Measurements from ENCODE around the gene THUMPD2. TPM values are rescaled to one million over a fixed set of nuclear protein-coding genes. Genes with fewer than 3 reads are reported as not detected.

THUMPD2 gene
- total RNA-seq, 1 donor from 2014 or later, result 18.7 TPM

DNA sequence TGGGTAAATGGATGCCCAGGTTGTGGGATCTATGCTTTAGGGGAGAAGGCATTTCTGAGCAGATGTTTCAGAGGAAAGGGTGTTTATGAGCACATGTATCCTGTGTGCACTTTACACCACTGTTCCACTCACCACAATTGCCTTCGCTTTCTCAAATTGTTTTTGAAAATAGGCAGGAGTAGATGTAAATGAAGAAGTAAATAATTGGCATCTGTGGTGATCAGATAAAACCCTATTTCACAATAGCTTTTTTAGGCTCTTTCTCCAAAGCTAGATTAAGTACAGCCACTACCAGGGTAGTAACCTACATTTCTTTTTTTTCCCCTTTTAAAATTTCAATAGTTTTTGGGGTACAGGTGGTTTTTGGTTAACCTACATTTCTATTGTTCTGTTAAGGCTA, 72.7 kb downstream of the THUMPD2 start:
- DNase-seq (ENCODE audit: low spot score, unreplicated experiment), result no peak
- Mint-ChIP-seq H3K4me1 (ENCODE audit: low read depth) (peaks cover 2% of the 10 kb centered on the region), H3K27me3 (no peaks in the 10 kb centered on the region), H3K27ac (no peak overlapping the region), H3K4me3 (ENCODE audit: low read depth) (no peak overlapping the region), H3K36me3 (ENCODE audit: insufficient read depth) (peaks cover 31% of the 10 kb centered on the region), H3K9me3 (ENCODE audit: low read depth) (peaks cover 16% of the 10 kb centered on the region)
- TF ChIP-seq, protein P1, sequence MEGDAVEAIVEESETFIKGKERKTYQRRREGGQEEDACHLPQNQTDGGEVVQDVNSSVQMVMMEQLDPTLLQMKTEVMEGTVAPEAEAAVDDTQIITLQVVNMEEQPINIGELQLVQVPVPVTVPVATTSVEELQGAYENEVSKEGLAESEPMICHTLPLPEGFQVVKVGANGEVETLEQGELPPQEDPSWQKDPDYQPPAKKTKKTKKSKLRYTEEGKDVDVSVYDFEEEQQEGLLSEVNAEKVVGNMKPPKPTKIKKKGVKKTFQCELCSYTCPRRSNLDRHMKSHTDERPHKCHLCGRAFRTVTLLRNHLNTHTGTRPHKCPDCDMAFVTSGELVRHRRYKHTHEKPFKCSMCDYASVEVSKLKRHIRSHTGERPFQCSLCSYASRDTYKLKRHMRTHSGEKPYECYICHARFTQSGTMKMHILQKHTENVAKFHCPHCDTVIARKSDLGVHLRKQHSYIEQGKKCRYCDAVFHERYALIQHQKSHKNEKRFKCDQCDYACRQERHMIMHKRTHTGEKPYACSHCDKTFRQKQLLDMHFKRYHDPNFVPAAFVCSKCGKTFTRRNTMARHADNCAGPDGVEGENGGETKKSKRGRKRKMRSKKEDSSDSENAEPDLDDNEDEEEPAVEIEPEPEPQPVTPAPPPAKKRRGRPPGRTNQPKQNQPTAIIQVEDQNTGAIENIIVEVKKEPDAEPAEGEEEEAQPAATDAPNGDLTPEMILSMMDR (IDR thresholded peaks at IDR 0.05; ENCODE audit: unreplicated experiment), result no peak

DNA sequence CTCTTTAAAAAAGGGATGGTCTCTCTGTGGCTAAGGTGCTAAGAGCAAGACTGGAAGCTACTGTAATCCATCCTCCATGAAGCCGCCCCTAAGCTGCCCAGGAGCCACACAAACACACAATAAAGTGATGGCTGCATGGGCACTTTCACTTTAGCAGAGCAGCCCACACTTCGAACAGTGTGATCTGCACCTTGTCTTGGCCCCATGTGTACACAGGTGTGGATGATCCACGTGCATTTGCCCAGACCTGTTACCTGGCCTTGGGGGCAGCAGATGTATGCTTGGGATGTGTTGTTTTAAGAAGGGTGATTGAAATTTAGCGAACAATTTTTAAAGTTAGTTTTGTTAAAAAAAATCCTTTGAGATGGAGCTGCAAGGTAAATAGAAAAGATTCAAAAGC, 73.4 kb downstream of the THUMPD2 start:
- no peak for DNase-seq (ENCODE audit: low spot score, unreplicated experiment)

DNA sequence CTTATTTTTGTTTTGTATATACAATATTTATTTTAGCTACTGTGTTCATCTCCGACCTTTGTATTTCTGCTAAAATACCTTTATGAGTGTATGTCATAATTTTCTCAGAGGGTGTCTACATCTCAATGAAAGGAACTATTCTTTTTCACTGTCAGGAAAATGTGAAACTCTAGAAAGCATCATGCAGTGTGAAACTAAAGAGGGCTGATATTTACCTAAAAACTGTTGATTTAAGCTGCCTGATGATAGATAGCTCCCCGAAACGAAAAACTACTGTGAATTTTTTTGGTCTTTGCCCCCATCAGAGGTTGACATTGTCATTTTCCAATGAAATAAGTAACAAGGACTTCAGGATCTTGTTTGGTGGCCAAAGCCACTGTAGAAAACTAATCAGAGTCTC, 74.5 kb downstream of the THUMPD2 start:
- TF ChIP-seq, protein P1 (IDR thresholded peaks at IDR 0.05; ENCODE audit: unreplicated experiment), result no peak
- H3K9me3 Mint-ChIP-seq (ENCODE audit: low read depth), result peaks cover 23% of the 10 kb centered on the region
- H3K27me3 Mint-ChIP-seq, result no peaks in the 10 kb centered on the region
- H3K4me1 Mint-ChIP-seq (ENCODE audit: low read depth), result peaks cover 2% of the 10 kb centered on the region
- peaks cover 35% of the 10 kb centered on the region for H3K36me3 Mint-ChIP-seq (ENCODE audit: insufficient read depth)
- H3K27ac Mint-ChIP-seq, result no peak overlapping the region
- no peak overlapping the region for H3K4me3 Mint-ChIP-seq (ENCODE audit: low read depth)
- no peak for DNase-seq (ENCODE audit: low spot score, unreplicated experiment)

More for the DNA sequence above, 73.4 kb downstream of the THUMPD2 start:
- no peak overlapping the region for H3K27ac Mint-ChIP-seq
- no peak overlapping the region for H3K4me3 Mint-ChIP-seq (ENCODE audit: low read depth)
- TF ChIP-seq, protein P1 (IDR thresholded peaks at IDR 0.05; ENCODE audit: unreplicated experiment), result no peak
- H3K36me3 Mint-ChIP-seq (ENCODE audit: insufficient read depth), result peaks cover 34% of the 10 kb centered on the region
- H3K27me3 Mint-ChIP-seq, result no peaks in the 10 kb centered on the region
- H3K4me1 Mint-ChIP-seq (ENCODE audit: low read depth), result peaks cover 2% of the 10 kb centered on the region
- peaks cover 18% of the 10 kb centered on the region for H3K9me3 Mint-ChIP-seq (ENCODE audit: low read depth)

DNA sequence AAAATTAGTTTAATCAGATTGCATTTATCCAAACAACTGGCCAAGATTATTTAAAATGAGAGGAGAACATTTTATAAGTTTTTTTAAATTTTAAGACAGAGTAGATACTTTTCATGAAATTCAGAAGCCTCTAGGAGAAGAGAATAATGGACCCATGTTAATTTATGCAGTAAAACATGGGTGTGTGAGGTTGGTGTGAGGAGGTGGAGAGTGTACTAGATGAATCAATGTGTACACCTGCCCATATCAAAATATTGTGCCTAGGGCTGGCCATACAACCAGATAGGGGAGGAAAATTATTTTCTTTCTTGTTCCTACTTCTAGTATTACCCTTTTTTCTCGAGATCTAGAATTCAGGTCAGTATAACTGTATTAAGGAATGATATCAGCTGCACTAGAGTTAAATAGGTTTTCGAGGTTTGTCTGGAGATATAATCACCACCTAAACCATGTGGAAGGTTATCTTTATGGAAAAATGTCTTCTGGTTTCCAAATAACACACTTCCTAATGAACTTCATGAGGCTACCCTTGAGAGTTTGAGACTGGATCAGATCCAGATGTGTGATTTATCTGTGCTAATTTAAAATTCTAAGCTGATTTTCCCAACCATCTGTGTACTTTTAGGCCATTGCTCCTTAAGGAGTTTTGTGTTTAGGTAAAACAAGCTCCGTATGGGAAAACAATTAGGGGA, 75.7 kb downstream of the THUMPD2 start:
- Mint-ChIP-seq H3K4me1 (ENCODE audit: low read depth) (peaks cover 2% of the 10 kb centered on the region), H3K27me3 (no peaks in the 10 kb centered on the region), H3K36me3 (ENCODE audit: insufficient read depth) (peaks cover 34% of the 10 kb centered on the region), H3K4me3 (ENCODE audit: low read depth) (no peak overlapping the region), H3K9me3 (ENCODE audit: low read depth) (peaks cover 26% of the 10 kb centered on the region), H3K27ac (no peak overlapping the region)
- no peak for DNase-seq (ENCODE audit: low spot score, unreplicated experiment)
- TF ChIP-seq, protein P1 (IDR thresholded peaks at IDR 0.05; ENCODE audit: unreplicated experiment), result no peak

DNA sequence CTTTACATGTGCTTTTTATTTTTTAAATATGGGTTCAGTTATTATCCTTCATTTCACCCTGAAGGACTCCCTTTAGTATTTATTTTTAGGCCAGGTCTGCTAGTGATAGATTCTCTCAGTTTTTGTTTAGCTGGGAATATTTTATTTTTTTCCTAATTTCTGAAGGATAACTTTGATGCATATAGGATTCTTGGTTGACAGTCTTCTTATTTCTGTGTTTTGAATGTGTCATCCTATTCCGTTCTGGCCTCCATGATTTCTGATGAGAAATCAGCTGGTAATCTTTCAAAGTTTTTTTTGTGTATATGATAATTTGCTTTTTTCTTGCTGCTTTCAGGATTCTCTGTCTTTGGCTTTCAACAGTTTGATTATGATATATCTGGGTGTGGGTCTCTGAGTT, 77.9 kb downstream of the THUMPD2 start:
- Mint-ChIP-seq H3K4me1 (ENCODE audit: low read depth) (peaks cover 4% of the 10 kb centered on the region), H3K27me3 (no peaks in the 10 kb centered on the region), H3K27ac (no peak overlapping the region), H3K9me3 (ENCODE audit: low read depth) (peaks cover 21% of the 10 kb centered on the region), H3K36me3 (ENCODE audit: insufficient read depth) (peaks cover 21% of the 10 kb centered on the region), H3K4me3 (ENCODE audit: low read depth) (no peak overlapping the region)
- DNase-seq (ENCODE audit: low spot score, unreplicated experiment), result no peak
- TF ChIP-seq, protein P1 (IDR thresholded peaks at IDR 0.05; ENCODE audit: unreplicated experiment), result no peak

All from progenitor cell of endocrine pancreas (in vitro differentiated cells).